GM19043 (cell line): ENCODE data around the gene FGF12.
"Not testable (repeated sequence)": the region's sequence is repeated elsewhere in the genome, so short reads cannot be mapped to it uniquely, and the experiment has no call there.

Experiments used
- ATAC-seq: cut with Tn5 transposase; IDR thresholded peaks from one replicate; pipeline ENCODE4 v1.9.1; 2021; ENCODE audit warnings: low read depth; ENCODE audit not compliant: unreplicated experiment

The FGF12 gene

GRCh38 chr3:192727032-192727847 lies at the start of gene FGF12:
TSS of gene FGF12 (minus strand) at chr3:192727541.
- ATAC-seq, result no peak

- ATAC-seq, result not testable (repeated sequence)
Observed at GRCh38 chr3:192774341-192774740, 47.0 kb upstream of the FGF12 start.

- ATAC-seq, result no peak
Observed at GRCh38 chr3:192772240-192772894, 45.0 kb upstream of the FGF12 start.

- no peak for ATAC-seq
Observed at GRCh38 chr3:192758654-192759053, 31.3 kb upstream of the FGF12 start.

- no peak for ATAC-seq
Observed at GRCh38 chr3:192751148-192751547, 23.8 kb upstream of the FGF12 start.

GRCh38 chr3:192750201-192750600 lies 22.9 kb upstream of the FGF12 start:
- no peak for ATAC-seq

- no peak for ATAC-seq
Observed at GRCh38 chr3:192747746-192748145, 20.4 kb upstream of the FGF12 start.

- ATAC-seq, result no peak
Observed at GRCh38 chr3:192747145-192747544, 19.8 kb upstream of the FGF12 start.

GRCh38 chr3:192745150-192745549 lies 17.8 kb upstream of the FGF12 start:
- no peak for ATAC-seq

- not testable (repeated sequence) for ATAC-seq
Observed at GRCh38 chr3:192744604-192745003, 17.3 kb upstream of the FGF12 start.

- ATAC-seq, result no peak
Observed at GRCh38 chr3:192737506-192737905, 10.2 kb upstream of the FGF12 start.

- no peak for ATAC-seq
Observed at GRCh38 chr3:192731233-192731632, 3.9 kb upstream of the FGF12 start.

- no peak for ATAC-seq
Observed at GRCh38 chr3:192726385-192726784, 956 bp downstream of the FGF12 start.

- no peak for ATAC-seq
Observed at GRCh38 chr3:192719964-192720363, 7.4 kb downstream of the FGF12 start.

GRCh38 chr3:192718156-192718555 lies 9.2 kb downstream of the FGF12 start:
- ATAC-seq, result no peak

- no peak for ATAC-seq
Observed at GRCh38 chr3:192715126-192715525, 12.2 kb downstream of the FGF12 start.

- ATAC-seq, result not testable (repeated sequence)
Observed at GRCh38 chr3:192711126-192711525, 16.2 kb downstream of the FGF12 start.

- ATAC-seq, result no peak
Observed at GRCh38 chr3:192710366-192710765, 17.0 kb downstream of the FGF12 start.

- no peak for ATAC-seq
Observed at GRCh38 chr3:192706272-192706671, 21.1 kb downstream of the FGF12 start.

GRCh38 chr3:192700885-192701284 lies 26.5 kb downstream of the FGF12 start:
- ATAC-seq, result no peak

- no peak for ATAC-seq
Observed at GRCh38 chr3:192696943-192697587, 30.3 kb downstream of the FGF12 start.
